SK-N-SH (cell line): Measurements from ENCODE around the gene FRY. TPM values are rescaled to one million over a fixed set of nuclear protein-coding genes. Genes with fewer than 3 reads are reported as not detected.

Experiments used
- CTCF ChIA-PET: fragments of 300-600, 350-600 bp; formaldehyde crosslinking; extraction: SDS; loops from one replicate; lab custom pipeline; 2021; lab: Yijun Ruan, JAX
- POLR2A ChIA-PET: fragments of 350-600 bp; sonication (Branson Sonifier 250); formaldehyde crosslinking; extraction: SDS; loops from one replicate; lab custom pipeline; 2020; ENCODE audit warnings: antibody characterized with exemption, inconsistent platforms; lab: Yijun Ruan, JAX
- DNase-seq: peaks from one replicate; pipeline ENCODE4 v3.0.0; 2012
- H2AFZ ChIP-seq: fragments of 200-600 bp; sonication (generic); 2 replicates; pipeline ENCODE4 v1.8.1; 2016; ENCODE audit warnings: antibody characterized with exemption, mild to moderate bottlenecking, low read depth
- H3F3A ChIP-seq: fragments of 200-600 bp; sonication (generic); replicated peaks from 2 replicates; pipeline ENCODE3; 2016; ENCODE audit warnings: antibody characterized with exemption, mild to moderate bottlenecking; ENCODE audit not compliant: insufficient read depth
- H3K27ac ChIP-seq, 2 experiments: fragments of 200-500 bp in 1 of 2; fragments of 200-600 bp in 1 of 2; sonication (Bioruptor generic) in 1 of 2; sonication (generic), shearing (Covaris generic) in 1 of 2; 2 replicates each; pipeline versions ENCODE4 v1.5.1 to v1.6.1; 2014 to 2016; ENCODE audit warnings: low read depth in 2 of 2, inconsistent platforms in 1 of 2, low read length in 1 of 2, mild to moderate bottlenecking in 1 of 2, mixed read lengths in 1 of 2
- H3K27me3 ChIP-seq: fragments of 200-600 bp; sonication (generic), shearing (Covaris generic); 2 replicates; pipeline ENCODE4 v1.6.1; 2016; ENCODE audit warnings: mixed run types; ENCODE audit not compliant: insufficient read depth
- H3K36me3 ChIP-seq, 2 experiments: fragments of 200-500 bp in 1 of 2; fragments of 200-600 bp in 1 of 2; sonication (Bioruptor generic) in 1 of 2; sonication (generic) in 1 of 2; replicated peaks in 1 of 2; 2 replicates each; pipeline versions ENCODE3 to v1.5.1; 2014 to 2016; ENCODE audit warnings: low read length in 1 of 2, mild to moderate bottlenecking in 1 of 2; ENCODE audit not compliant: insufficient read depth in 2 of 2, control insufficient read depth in 1 of 2
- H3K4me1 ChIP-seq, 2 experiments: fragments of 200-500 bp in 1 of 2; fragments of 200-600 bp in 1 of 2; sonication (Bioruptor generic) in 1 of 2; sonication (generic), shearing (Covaris generic) in 1 of 2; 2 replicates each; pipeline versions ENCODE4 v1.5.1 to v1.6.1; 2014 to 2016; ENCODE audit warnings: low read depth in 1 of 2, low read length in 1 of 2, mixed run types in 1 of 2; ENCODE audit not compliant: insufficient read depth in 2 of 2, control insufficient read depth in 1 of 2
- H3K4me2 ChIP-seq: fragments of 200-600 bp; sonication (generic), shearing (Covaris generic); 2 replicates; pipeline ENCODE4 v1.6.1; 2017; ENCODE audit warnings: mixed run types
- H3K4me3 ChIP-seq, 2 experiments: fragments of 200-500 bp in 1 of 2; fragments of 200-600 bp in 1 of 2; sonication (Bioruptor generic) in 1 of 2; sonication (generic), shearing (Covaris generic) in 1 of 2; 2 replicates each; pipeline versions ENCODE4 v1.5.1 to v1.8.1; 2014 to 2016; ENCODE audit warnings: low read depth in 2 of 2, inconsistent platforms in 1 of 2, low read length in 1 of 2, mild to moderate bottlenecking in 1 of 2, mixed read lengths in 1 of 2, moderate library complexity in 1 of 2
- H3K79me2 ChIP-seq: fragments of 200-600 bp; sonication (generic); 2 replicates; pipeline ENCODE4 v1.8.1; 2017; ENCODE audit warnings: mild to moderate bottlenecking; ENCODE audit not compliant: insufficient read depth
- H3K9ac ChIP-seq: fragments of 200-600 bp; sonication (generic); 2 replicates; pipeline ENCODE4 v1.6.1; 2017; ENCODE audit warnings: mixed run types
- H3K9me2 ChIP-seq: fragments of 200-600 bp; sonication (generic); 2 replicates; pipeline ENCODE4 v1.6.1; 2017; ENCODE audit warnings: mixed run types
- H3K9me3 ChIP-seq: fragments of 200-600 bp; sonication (generic); 2 replicates; pipeline ENCODE4 v1.6.1; 2017; ENCODE audit warnings: mixed run types, mild to moderate bottlenecking, moderate library complexity
- H4K20me1 ChIP-seq: fragments of 200-600 bp; sonication (generic); 2 replicates; pipeline ENCODE4 v1.6.1; 2017; ENCODE audit warnings: mild to moderate bottlenecking, mixed run types; ENCODE audit not compliant: insufficient read depth
- ELF1 ChIP-seq: IDR thresholded peaks from 2 replicates; pipeline ENCODE4 v1.4.0; 2012
- EP300 ChIP-seq, 2 experiments: IDR thresholded peaks; 2 replicates each; pipeline versions ENCODE4 v1.4.0 to v1.6.1; 2012; ENCODE audit warnings: borderline replicate concordance in 1 of 2, low read depth in 1 of 2, low read length in 1 of 2
- EZH2phosphoT487 ChIP-seq: fragments of 200-600 bp; sonication (generic); IDR thresholded peaks from 2 replicates; pipeline ENCODE4 v1.6.1; 2017; ENCODE audit warnings: low read depth, mixed run types, mild to moderate bottlenecking, antibody characterized with exemption, moderate library complexity, borderline replicate concordance
- FOXM1 ChIP-seq: IDR thresholded peaks from 2 replicates; pipeline ENCODE4 v1.4.0; 2012; ENCODE audit warnings: low read depth, mild to moderate bottlenecking
- GABPA ChIP-seq: IDR thresholded peaks from 2 replicates; pipeline ENCODE4 v1.4.0; 2012; ENCODE audit warnings: low read depth, mild to moderate bottlenecking
- IRF3 ChIP-seq: fragments of 150-350 bp; IDR thresholded peaks from 2 replicates; pipeline ENCODE4 v1.6.1; 2016; ENCODE audit warnings: mild to moderate bottlenecking, low read depth, low read length
- MEF2A ChIP-seq: IDR thresholded peaks from 2 replicates; pipeline ENCODE4 v1.4.0; 2012; ENCODE audit warnings: low read depth, borderline replicate concordance
- NFIC ChIP-seq: IDR thresholded peaks from 2 replicates; pipeline ENCODE4 v1.4.0; 2012; ENCODE audit warnings: borderline replicate concordance
- NRF1 ChIP-seq: IDR thresholded peaks from 2 replicates; pipeline ENCODE4 v1.6.1; 2012; ENCODE audit warnings: low read depth, mild to moderate bottlenecking, low read length
- PBX3 ChIP-seq: IDR thresholded peaks from 2 replicates; pipeline ENCODE4; 2012
- POLR2AphosphoS5 ChIP-seq: IDR thresholded peaks from 2 replicates; pipeline ENCODE4 v1.6.1; 2012; ENCODE audit warnings: low read depth, low read length
- RXRA ChIP-seq: IDR thresholded peaks from 2 replicates; pipeline ENCODE4 v1.4.0; 2012; ENCODE audit warnings: low read depth, mild to moderate bottlenecking, borderline replicate concordance
- SIN3A ChIP-seq: IDR thresholded peaks from 2 replicates; pipeline ENCODE4 v1.6.1; 2012; ENCODE audit warnings: low read depth, mild to moderate bottlenecking, low read length, moderate library complexity, borderline replicate concordance
- TAF1 ChIP-seq: IDR thresholded peaks from 2 replicates; pipeline ENCODE4 v1.6.1; 2012; ENCODE audit warnings: low read depth, mild to moderate bottlenecking, low read length, moderate library complexity, borderline replicate concordance
- USF1 ChIP-seq: IDR thresholded peaks from 2 replicates; pipeline ENCODE4 v1.4.0; 2012; ENCODE audit warnings: low read depth, borderline replicate concordance
- USF2 ChIP-seq: fragments of 150-350 bp; IDR thresholded peaks from 2 replicates; pipeline ENCODE4 v1.6.1; 2017; ENCODE audit warnings: antibody characterized with exemption, low read length, low read depth, borderline replicate concordance
- ZBTB33 ChIP-seq: IDR thresholded peaks from 2 replicates; pipeline ENCODE4 v1.4.0; 2012; ENCODE audit warnings: low read depth, borderline replicate concordance
- whole genome bisulfite sequencing: methylation state at CpG from one replicate; pipeline ENCODE4 v1.1.6; 2017; ENCODE audit warnings: low lambda C conversion rate; 5-methylcytosine and 5-hydroxymethylcytosine counted together
- polyA plus RNA-seq, 3 experiments: library from polyadenylated mRNA; depleted of rRNA; stranded (reverse); fragments of >200 nt; gene quantifications; 2 replicates each; pipeline ENCODE4 v1.2.3, GENCODE V29; 2012

Gene FRY
- polyA plus RNA-seq, 1 of the 3 experiments (the other 2 are of a cell fraction): 1.4 TPM

GRCh38 chr13:32008518-32009175, 22.9 kb upstream of the FRY start:
- 75% methylated on average over 4 of the region's 6 CpGs for WGBS
- H3K9me2 ChIP-seq: no peaks in the 10 kb centered on the region
- POLR2A ChIA-PET: no interaction called here
- no peak overlapping the region for H3K4me2 ChIP-seq
- H3K4me3 ChIP-seq: no peak overlapping the region
- H3F3A ChIP-seq: no peaks in the 10 kb centered on the region
- H3K4me1 ChIP-seq: no peaks in the 10 kb centered on the region; a peak in 2 of 4 replicates
- TF ChIP-seq EZH2phosphoT487: no peak
- TF ChIP-seq POLR2AphosphoS5: no peak
- no peak for TF ChIP-seq IRF3
- TF ChIP-seq SIN3A: no peak
- TF ChIP-seq RXRA: no peak
- TF ChIP-seq TAF1: no peak
- TF ChIP-seq MEF2A: no peak
- no peak for TF ChIP-seq USF1
- TF ChIP-seq ZBTB33: no peak
- TF ChIP-seq, all 33 proteins: peak for 0
- H3K36me3 ChIP-seq: no peaks in the 10 kb centered on the region
- H4K20me1 ChIP-seq: no peaks in the 10 kb centered on the region
- no peak overlapping the region for H3K27ac ChIP-seq
- H2AFZ ChIP-seq: no peak overlapping the region
- no peak for DNase-seq
- no peak overlapping the region for H3K9ac ChIP-seq
- no peaks in the 10 kb centered on the region for H3K27me3 ChIP-seq
- no peaks in the 10 kb centered on the region for H3K9me3 ChIP-seq
- CTCF ChIA-PET: no interaction called here
- H3K79me2 ChIP-seq: no peaks in the 10 kb centered on the region

- Histone ChIP-seq H3K4me3 (no peak overlapping the region), H3K36me3 (no peaks in the 10 kb centered on the region), H2AFZ (no peak overlapping the region), H3K9me3 (no peaks in the 10 kb centered on the region), H3F3A (no peaks in the 10 kb centered on the region), H3K9ac (no peak overlapping the region), H3K9me2 (no peaks in the 10 kb centered on the region), H4K20me1 (no peaks in the 10 kb centered on the region), H3K27ac (no peak overlapping the region), H3K79me2 (no peaks in the 10 kb centered on the region), H3K4me1 (no peaks in the 10 kb centered on the region; a peak in 2 of 4 replicates), H3K27me3 (no peaks in the 10 kb centered on the region), H3K4me2 (no peak overlapping the region)
- WGBS: 80% methylated on average over 5 of the region's 5 CpGs
- CTCF ChIA-PET: interaction anchor here (1.3 to 2.0 kb wide), 2 partner anchors 99 to 300 kb away, joined by 4 to 9 read pairs; no protein-coding TSS in a partner anchor
- POLR2A ChIA-PET: no interaction called here
- DNase-seq: no peak
- TF ChIP-seq NFIC (no peak), NRF1 (no peak), ELF1 (no peak), USF2 (no peak), FOXM1 (no peak), USF1 (no peak), EP300 (IDR thresholded peaks at IDR 0.05; ENCODE audit: borderline replicate concordance in 1 of 2, low read depth in 1 of 2, low read length in 1 of 2) (no peak), PBX3 (no peak), RXRA (no peak), GABPA (no peak)
Measured at GRCh38 chr13:32009362-32009761, 22.2 kb upstream of the FRY start.
